Effector CD4-positive, alpha-beta T cell (primary cell): ENCODE measurements around the gene TLCD5.

Experiments used
- DNase-seq: peaks from one replicate; pipeline ENCODE4 v3.0.0-alpha.2; 2020

The TLCD5 gene

DNA sequence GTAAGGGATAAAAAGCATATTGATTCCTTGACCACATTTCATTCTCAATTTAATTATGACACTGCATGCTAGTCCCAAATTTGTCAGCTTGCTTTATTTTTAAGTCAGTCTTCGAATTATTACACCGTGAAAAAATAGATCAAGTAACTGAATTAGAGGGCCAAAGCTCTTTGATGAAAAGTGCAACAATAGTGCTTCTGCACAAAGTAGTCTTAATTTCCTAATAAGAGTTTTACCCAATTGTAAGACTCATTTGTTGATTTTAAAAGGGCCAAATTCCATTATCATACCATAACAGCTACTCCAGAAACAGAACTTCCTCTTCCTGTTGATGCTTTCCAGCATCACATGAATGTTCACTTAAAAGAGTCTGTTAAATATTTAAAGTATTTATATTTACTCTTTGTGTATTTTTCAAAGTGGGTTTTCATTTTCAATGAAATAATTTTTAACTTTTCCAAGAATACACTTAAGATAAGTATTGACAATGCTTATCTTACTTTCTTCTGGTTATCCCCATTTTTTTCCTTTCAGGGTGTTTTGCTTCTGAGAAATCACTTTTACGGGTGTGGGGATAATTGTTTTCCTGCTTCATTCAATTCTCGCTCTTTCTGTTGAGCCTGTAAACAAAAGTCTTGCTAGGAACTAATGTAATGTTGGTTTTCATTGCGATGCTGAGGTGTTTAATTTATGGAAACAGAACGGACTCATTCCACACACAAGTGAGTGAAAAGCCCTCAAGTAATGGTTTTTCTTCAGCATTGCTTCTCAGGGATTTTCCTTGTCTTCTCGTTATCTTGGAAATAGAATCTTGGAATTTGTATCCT, 13.2 kb downstream of the TLCD5 start:
- no peak for DNase-seq

DNA sequence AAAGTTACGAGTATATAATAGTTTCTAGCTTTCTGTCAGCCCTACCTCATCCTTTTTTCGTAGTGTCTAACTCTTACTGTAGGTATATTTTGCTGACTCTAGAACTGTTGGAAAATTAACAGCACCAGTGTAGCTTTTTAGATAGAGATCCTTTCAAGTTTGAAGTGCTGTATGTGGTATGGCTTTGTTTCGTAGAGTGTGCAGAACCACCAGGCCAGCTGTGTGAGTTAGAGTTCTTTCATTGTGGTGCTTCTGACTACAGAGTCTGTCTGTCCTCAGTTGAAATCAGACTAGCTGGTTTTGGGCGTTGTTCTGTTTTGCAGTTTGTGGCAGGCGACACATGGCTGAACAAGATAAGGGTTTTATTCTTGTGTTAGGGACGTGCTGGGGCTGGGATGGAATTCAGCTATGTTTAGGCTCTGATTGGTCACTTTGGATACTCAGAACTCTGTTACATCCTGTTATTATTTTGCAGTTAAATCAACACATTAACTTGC, 14.3 kb downstream of the TLCD5 start:
- DNase-seq: no peak

DNA sequence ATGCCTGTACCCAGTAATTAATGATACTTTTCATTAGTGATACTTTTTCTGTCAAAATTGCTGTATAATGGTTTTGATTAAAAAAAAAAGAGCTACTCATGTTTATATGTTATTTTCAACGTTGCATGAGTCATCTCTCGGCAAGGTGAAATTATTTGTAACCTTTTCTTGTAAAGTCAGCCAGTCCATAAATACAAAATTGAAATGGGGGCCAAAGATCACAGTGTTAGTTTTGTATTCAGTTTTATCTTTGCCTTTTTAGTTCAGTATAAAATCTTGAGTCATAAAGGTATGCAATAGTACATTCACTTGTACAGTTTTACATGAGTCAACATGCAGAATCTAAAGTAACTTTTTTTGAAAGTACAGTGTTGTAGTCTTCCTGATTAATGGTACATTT, 15.4 kb downstream of the TLCD5 start:
- no peak for DNase-seq

DNA sequence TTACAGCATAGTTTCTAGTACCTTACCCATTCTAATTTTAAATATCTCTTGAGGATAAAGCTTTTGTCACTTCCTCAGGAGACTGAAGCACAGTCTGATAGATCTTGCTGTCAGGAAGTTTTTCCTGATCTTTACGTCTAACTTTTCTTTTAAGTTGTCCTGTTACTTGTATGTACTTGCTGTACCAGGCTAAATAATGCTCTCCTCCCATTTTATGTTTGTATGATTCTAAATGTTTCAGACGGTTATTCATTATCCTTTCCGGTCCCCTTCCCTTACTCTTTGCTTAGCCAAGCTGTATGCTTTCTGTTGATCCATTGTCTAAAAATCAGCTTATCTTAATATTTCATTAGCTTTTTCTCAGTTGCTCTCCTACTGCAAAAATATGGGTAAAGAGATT, 17.1 kb downstream of the TLCD5 start:
- DNase-seq: no peak

DNA sequence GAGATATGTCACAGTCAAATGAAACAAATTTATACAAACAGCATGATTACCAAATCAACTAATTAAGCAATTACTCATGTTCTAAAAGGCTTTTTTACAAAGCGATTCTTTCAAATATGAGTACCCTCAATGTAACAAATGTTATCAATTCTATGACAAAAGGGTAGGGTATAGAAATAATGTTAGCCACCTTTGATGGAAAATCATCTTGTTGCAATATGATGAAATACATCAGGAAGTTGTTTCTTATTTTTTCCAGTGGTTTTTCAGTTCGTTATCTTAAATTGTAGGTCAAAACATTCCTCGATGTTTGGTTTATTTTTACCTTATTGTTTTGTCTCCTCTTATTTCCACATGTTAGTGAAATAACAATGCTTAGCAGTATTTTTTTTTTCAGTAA, 17.6 kb downstream of the TLCD5 start:
- DNase-seq: no peak

DNA sequence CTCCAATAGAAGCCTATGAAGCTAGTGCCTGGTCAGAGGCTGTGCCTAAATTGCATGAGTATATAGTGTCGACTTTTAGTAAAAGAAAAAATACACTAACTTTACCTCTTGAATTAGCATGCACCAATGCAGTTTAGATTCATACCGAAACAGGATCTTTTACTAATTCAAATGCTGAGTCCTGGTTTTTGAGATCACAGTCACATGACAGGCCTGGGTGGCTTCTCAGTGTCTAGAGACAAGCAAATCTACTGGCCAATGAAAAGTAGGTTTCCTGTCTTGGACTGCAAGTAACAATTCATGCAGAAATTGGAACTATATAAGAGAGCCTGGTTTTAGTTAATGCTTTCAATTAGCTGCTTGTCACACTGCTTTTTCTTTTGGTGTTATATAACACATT, 18.3 kb downstream of the TLCD5 start:
- DNase-seq: no peak

DNA sequence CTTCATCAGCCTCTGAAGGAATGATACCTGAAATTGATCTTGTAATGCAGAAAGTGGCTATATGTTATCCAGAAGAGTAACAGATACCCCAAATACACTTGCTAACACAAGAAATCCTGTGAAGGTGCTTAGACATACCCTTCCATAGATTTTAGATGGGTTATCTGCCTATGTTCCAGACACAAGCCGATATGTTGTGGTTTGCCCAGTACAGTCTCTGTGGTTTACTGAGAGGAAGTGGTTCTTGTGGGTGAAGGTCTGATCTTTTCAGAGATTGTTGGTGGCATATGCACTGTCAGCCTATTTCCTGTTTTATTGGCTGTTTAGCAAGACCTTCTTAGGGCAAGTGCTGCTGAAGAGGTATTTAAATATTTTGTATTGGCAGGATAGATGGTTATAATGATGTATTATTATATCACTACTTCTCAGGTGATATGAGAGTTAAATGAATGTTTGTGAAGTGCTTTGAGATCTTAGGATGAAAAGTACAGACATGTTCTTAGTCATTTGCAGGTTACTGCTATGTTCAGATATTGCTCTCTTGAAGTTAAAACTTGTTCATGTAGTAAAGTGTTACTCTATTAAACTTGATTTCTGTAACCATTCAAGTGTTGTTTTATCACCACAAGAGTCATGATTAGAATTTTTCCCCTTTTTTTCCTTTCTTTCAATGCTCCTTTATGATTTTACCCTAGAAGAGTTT, 19.4 kb downstream of the TLCD5 start:
- peak; percentile 23 for DNase-seq

DNA sequence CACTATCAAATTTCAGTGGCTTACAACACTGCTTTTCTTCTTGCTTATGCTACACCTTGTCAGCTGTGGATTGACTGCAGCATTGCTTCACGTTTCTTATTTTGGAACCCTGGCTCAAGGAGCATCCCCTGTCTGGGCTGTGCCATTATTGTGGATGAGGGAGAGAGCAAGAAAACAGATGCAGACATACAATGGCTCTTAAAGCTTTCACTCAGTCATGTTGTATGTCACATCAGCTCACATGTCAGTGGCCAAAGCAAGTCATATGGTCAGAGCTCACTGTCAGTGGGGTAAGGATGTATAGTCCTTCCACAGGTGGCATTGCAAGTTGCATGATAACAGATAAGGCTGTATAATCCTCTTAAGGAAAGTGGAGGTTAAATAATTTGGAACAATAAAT, 21.1 kb downstream of the TLCD5 start:
- no peak for DNase-seq

DNA sequence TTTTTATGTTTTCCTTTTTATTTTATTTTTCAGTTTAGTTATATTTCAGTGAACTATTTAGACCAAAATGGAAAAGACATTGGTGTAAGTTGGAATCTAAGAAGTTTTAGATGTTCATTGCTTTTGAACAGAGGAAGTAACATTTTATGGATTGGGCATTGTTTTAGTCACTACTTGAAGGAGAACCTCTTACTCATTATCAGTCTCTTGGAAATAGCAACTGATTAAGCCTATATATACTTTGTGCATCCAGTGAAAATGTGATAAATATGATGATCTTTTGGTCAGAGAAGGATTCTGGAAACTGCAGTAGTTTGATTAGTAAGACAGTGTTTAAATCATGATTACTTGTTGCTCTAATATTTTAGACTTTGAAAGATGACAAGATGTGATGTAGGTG, 25.5 kb downstream of the TLCD5 start:
- no peak for DNase-seq

DNA sequence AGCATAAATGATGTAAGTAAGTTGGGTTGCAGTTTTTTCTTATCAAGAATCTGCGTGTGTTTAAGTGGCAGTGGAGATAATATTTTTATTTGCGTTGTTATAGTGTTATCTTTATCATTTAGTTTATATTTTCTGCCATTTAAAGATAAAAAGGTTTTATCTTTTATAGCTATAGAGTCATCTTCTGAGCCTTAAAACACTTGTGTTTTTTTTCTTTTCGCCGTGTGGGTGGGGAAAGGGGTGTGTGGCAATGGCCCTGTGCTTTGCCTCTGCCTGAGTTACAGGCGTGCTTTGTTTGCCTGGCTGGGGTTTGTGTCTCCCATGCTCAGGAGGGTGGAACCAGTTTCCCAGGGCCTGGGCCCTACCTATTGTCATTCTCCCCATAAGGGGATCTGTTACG, 27.3 kb downstream of the TLCD5 start:
- no peak for DNase-seq

DNA sequence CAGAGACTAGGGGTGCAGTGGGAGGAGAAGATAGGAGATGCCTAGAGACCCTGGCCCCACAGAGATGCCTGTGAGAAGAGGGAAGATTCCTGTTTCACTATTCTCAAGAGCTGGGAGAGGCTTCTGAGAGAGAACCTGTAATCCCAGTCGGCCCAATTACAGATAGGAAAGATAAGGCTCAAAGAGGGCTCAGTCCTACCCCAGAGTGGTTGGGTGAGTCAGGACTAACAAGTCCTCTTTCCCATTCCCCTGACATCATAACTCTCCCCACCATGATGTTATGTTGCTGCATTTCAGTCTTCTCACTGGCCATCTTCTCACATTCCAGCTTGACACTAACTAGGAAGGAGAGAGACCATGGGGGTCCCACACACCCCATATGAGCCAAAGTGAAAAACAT, 29.0 kb downstream of the TLCD5 start:
- no peak for DNase-seq

DNA sequence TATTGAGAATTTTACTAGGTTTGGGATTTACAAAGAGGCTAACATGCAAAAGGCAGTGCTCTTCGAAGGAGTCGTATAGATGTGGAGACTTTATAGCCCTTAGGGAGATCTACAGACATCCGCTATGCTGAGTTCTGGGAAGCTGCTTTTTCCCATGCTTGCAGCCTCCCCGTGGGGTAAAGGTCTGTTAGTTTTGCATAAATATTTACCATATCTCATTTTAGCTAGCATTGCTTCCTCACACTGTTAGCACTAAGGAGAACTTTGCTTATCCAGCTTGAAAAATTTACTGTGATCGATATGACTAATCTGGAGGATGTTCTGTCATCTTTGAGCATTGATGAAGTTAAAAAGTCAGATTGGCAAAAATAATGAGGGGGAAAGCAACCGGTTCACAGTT, 29.7 kb downstream of the TLCD5 start:
- no peak for DNase-seq

DNA sequence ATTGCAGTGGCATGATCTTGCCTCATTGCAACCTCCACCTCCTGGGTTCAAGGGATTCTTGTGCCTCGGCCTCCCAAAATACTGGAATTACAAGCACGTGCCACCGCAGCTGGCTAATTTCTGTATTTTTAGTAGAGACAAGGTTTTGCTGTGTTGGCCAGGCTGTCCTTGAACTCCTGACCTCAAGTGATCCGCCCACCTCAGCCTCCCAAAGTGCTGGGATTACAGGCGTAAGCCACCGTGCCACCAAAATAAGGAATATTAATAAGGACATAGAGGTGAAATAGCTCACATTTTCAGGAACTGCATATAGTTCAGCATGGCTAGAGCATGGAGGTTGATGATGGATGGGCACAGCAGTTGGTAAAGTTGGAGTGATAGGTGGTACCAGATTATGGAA, 32.5 kb downstream of the TLCD5 start:
- DNase-seq: no peak

DNA sequence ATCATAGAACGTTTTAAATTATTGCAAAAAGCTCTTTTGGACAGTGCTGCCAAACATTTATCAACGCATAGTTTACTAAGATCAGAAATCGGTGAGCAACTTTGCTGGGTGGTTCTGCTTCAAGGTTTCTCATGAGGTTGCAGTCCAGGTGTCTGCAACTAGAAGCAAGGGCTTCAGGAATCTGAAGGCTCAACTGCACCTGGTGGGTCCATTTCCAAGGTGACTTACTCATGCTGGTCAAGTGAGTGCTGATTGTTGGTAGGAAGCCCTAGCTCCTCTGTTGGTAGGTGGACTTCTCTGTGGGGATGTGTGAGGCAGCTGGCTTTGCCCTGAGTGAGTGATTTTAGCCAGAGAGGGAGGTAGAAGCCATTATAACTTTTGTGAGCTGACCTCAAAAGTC, 33.6 kb downstream of the TLCD5 start:
- DNase-seq: no peak

DNA sequence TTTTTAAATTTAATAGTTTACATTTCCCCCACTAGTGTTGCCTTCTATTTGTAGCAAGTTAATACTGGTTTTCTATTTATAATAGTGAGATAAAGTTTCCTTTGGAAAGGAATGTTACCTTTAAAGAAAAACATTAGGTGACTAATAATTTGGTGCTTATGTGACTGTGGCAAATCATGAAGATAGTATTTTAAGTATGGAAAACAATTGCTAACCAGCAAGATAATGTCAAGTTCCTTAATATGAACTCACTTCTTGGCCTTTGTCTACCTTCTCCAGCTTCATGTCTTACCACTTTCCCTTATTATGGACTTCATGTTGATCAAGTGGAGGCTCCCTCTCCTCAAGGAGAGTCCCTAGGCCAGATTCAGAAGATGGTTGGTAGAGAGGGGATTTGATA, 38.3 kb downstream of the TLCD5 start:
- no peak for DNase-seq

DNA sequence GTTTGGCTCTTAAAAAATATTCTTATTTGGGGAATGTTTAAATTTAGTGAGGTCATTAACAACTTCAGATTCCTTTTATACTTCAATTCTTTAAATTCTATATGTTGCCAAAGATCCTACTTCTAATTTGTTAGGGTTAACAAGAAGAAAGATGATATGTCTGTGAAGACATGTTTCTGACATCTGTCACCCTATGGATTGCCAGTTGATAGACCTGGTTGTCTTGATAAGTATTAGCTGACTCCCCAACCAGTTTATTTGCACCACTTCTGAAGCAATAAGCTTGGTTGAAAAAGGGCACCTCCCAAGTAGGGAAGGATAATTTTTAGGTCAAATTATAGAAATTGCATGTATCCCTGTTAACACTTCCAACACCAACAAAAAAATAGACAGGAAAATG, 40.4 kb downstream of the TLCD5 start:
- no peak for DNase-seq

DNA sequence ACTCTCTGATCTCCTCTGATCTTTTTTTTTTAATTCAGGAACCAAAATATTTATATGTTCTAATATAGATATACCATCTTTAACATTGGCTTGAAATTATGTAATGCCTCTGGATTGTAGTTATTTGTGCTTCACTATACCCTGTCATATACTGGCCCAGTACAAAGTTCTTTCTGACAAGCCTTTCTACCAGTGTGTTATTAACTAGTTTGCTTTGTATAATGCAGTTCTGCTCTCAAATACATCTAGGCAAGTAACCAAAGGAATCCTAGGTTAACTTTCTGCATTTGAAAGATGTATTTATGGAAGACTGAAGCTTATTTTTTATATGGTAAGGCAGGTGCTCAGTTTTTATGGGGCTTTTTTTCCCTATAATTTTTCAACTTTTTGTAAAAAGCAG, 47.2 kb downstream of the TLCD5 start:
- no peak for DNase-seq

DNA sequence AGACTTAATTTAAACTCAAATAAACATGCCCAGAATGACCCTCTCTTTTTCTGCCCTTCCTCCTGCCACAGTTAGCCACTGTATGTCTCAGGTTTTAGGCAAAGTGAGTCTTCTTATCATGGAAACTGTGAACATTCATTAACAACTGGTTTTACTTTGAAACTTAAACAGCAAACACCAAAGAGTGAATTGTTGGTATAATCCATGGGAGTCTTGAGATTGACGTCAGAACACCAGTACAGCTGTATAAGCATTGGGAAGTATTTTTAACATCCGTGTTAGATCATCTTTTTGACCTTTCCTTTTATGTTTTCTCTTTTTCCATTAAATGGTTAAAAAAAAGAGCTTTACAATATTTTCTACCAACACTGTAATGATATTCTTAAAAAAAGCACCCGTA, 50.0 kb downstream of the TLCD5 start:
- no peak for DNase-seq

DNA sequence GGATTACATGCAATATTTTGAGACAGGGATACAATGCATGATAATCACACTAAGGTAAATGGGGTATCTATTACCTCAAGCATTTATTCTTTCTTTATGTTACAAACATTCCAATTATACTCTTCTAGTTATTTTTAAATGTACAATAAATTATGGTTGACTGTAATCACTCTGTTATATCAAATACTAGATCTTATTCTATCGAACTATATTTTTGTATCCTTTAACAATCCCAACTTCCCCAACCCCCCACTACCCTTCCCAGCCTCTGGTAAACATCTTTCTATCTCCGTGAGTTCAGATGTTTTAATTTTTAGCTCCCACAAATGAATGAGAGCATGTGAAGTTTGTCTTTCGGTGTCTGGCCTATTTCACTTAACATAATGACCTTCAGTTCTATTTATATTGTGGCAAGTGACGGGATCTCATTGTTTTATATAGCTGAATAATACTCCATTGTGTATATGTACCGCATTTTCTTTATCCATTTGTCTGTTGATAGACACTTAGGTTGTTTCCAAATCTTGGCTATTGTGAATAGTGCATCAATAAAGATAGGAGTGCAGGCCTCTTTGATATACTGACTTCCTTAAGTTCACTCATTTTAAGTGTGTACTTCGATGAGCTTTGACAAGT, 51.6 kb downstream of the TLCD5 start:
- no peak for DNase-seq

DNA sequence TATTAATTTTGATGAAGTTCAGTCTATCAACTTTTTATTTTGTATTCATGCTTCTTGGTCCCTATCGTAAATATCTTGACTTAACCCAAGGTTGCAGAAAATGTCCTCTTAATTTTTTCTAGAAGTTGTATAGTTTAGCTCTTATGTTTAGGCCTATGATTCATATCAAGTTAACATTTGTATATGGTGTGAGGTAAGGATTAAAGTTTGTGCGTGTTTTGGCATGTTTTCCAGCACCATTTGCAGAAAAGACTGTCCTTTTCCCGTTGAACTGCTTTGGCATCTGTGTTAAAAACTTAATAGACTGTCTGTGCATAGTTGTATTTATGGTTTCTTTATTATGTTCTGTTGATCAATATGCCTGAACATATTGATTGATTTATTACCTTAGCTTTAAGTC, 53.4 kb downstream of the TLCD5 start:
- no peak for DNase-seq

DNA sequence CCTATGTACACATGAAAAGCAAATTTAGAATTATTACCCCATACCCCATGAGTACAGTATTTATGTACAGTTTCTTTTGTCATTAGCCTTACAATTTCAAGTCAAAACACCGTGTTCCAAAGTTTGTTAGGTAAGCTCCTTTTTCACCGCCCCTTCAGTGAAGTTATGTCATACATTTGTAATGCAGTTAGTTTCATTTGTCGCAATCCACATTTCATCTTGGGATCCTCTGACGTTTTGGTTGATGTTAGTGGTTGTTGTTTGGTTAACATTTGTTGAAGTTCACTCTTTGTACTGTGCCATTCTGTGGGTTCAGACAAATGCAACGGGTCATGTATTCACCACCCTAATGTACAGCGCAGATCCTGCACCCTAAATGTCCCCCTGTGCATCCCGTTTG, 56.3 kb downstream of the TLCD5 start:
- DNase-seq: no peak
